ENCODE measurements around the gene RAP1GAP.

Gene RAP1GAP

GRCh38 chr1:21630571-21631343 is 38.4 kb downstream of the RAP1GAP start:
- Histone ChIP-seq H3K4me1 (ENCODE audit: low read length) (no peaks in the 10 kb centered on the region), H3K9me2 (replicated peaks; ENCODE audit: insufficient read depth, low read length) (no peaks in the 10 kb centered on the region), H3K9ac (ENCODE audit: low read length) (no peak overlapping the region), H3K27ac (ENCODE audit: low read length) (no peak overlapping the region), H3K79me2 (ENCODE audit: low read length) (no peaks in the 10 kb centered on the region), H3K4me2 (ENCODE audit: low read depth, low read length) (no peak overlapping the region), H2AFZ (ENCODE audit: low read length) (no peak overlapping the region), H3K9me3 (replicated peaks; ENCODE audit: insufficient read depth, low read length) (no peaks in the 10 kb centered on the region), H4K20me1 (ENCODE audit: insufficient read depth, low read length) (no peaks in the 10 kb centered on the region), H3K36me3 (replicated peaks; ENCODE audit: insufficient read depth, low read length) (no peaks in the 10 kb centered on the region), H3F3A (ENCODE audit: insufficient read depth, low read length) (no peaks in the 10 kb centered on the region), H3K27me3 (replicated peaks; ENCODE audit: insufficient read depth, low read length) (peaks cover 92% of the 10 kb centered on the region), H3K4me3 (ENCODE audit: low read length) (no peak overlapping the region)
- no peak for DNase-seq
- TF ChIP-seq CTCF (IDR thresholded peaks at IDR 0.05; ENCODE audit: low read length) (no peak), EZH2 (optimal IDR thresholded peaks at IDR 0.05; ENCODE audit: low read depth, low read length) (no peak), EZH2phosphoT487 (IDR thresholded peaks at IDR 0.05; ENCODE audit: low read length) (no peak)

- Histone ChIP-seq H3K4me3 (ENCODE audit: low read length) (no peak overlapping the region), H3F3A (ENCODE audit: insufficient read depth, low read length) (no peaks in the 10 kb centered on the region), H3K27ac (ENCODE audit: low read length) (no peak overlapping the region), H3K9me2 (replicated peaks; ENCODE audit: insufficient read depth, low read length) (no peaks in the 10 kb centered on the region), H3K27me3 (replicated peaks; ENCODE audit: insufficient read depth, low read length) (peaks cover 91% of the 10 kb centered on the region), H2AFZ (ENCODE audit: low read length) (no peak overlapping the region), H3K79me2 (ENCODE audit: low read length) (no peaks in the 10 kb centered on the region), H3K36me3 (replicated peaks; ENCODE audit: insufficient read depth, low read length) (no peaks in the 10 kb centered on the region), H4K20me1 (ENCODE audit: insufficient read depth, low read length) (no peaks in the 10 kb centered on the region), H3K9me3 (replicated peaks; ENCODE audit: insufficient read depth, low read length) (no peaks in the 10 kb centered on the region), H3K9ac (ENCODE audit: low read length) (no peak overlapping the region), H3K4me2 (ENCODE audit: low read depth, low read length) (no peak overlapping the region), H3K4me1 (ENCODE audit: low read length) (no peaks in the 10 kb centered on the region)
- DNase-seq: no peak
- no peak for TF ChIP-seq EZH2 (optimal IDR thresholded peaks at IDR 0.05; ENCODE audit: low read depth, low read length)
- no peak for TF ChIP-seq CTCF (IDR thresholded peaks at IDR 0.05; ENCODE audit: low read length)
- TF ChIP-seq EZH2phosphoT487 (IDR thresholded peaks at IDR 0.05; ENCODE audit: low read length): no peak
Measured at GRCh38 chr1:21629971-21630370, 39.2 kb downstream of the RAP1GAP start.

GRCh38 chr1:21628798-21629393 is 40.3 kb downstream of the RAP1GAP start:
- H3K9me3 ChIP-seq (replicated peaks; ENCODE audit: insufficient read depth, low read length): no peaks in the 10 kb centered on the region
- no peak overlapping the region for H2AFZ ChIP-seq (ENCODE audit: low read length)
- no peaks in the 10 kb centered on the region for H3K4me1 ChIP-seq (ENCODE audit: low read length)
- H4K20me1 ChIP-seq (ENCODE audit: insufficient read depth, low read length): no peaks in the 10 kb centered on the region
- H3K27me3 ChIP-seq (replicated peaks; ENCODE audit: insufficient read depth, low read length): peaks cover 85% of the 10 kb centered on the region
- no peaks in the 10 kb centered on the region for H3K9me2 ChIP-seq (replicated peaks; ENCODE audit: insufficient read depth, low read length)
- DNase-seq: no peak
- H3K79me2 ChIP-seq (ENCODE audit: low read length): no peaks in the 10 kb centered on the region
- no peak overlapping the region for H3K27ac ChIP-seq (ENCODE audit: low read length)
- TF ChIP-seq EZH2phosphoT487 (IDR thresholded peaks at IDR 0.05; ENCODE audit: low read length) (no peak), EZH2 (optimal IDR thresholded peaks at IDR 0.05; ENCODE audit: low read depth, low read length) (no peak), CTCF (IDR thresholded peaks at IDR 0.05; ENCODE audit: low read length) (no peak)
- H3F3A ChIP-seq (ENCODE audit: insufficient read depth, low read length): no peaks in the 10 kb centered on the region
- no peaks in the 10 kb centered on the region for H3K36me3 ChIP-seq (replicated peaks; ENCODE audit: insufficient read depth, low read length)
- H3K4me3 ChIP-seq (ENCODE audit: low read length): no peak overlapping the region
- H3K9ac ChIP-seq (ENCODE audit: low read length): no peak overlapping the region
- H3K4me2 ChIP-seq (ENCODE audit: low read depth, low read length): no peak overlapping the region

Data from MM.1S (cell line).